Superior temporal gyrus (tissue), 1 donor: Measurements from ENCODE around the gene PCSK2.

Source experiments
- DNase-seq: peaks from one replicate; pipeline ENCODE4 v3.0.0-alpha.2; 2016; ENCODE audit errors: extremely low spot score

PCSK2 gene

DNA sequence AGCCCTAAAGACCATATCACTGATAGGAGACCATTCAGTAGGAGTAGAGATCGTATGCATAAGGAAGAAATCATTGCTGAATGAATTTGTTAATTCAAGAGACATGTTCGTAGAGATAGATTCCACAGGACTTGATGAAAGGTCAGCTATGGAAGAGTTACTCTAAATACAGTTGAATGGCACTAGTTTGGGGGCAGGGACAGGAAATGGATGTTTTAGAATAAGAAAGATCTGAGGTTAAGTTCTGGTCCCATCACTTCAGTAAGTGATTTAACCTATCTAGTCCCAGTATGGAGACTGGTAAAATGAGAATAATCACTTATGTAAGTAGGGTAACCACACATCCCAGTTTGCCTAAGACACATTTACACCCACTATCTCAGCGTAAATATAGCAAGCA is 307.2 kb downstream of the PCSK2 start:
- no peak for DNase-seq
